Esophagus (tissue), 2 donors: ENCODE measurements around the gene CLSTN3. TPM values are rescaled to one million over a fixed set of nuclear protein-coding genes. Genes with fewer than 3 reads are reported as not detected.
A peak's percentile ranks its signal among the peaks of the same experiment; 100 is the strongest.

Source experiments
- H3K27ac ChIP-seq, 2 donors: one replicate each; pipeline ENCODE4 v1.5.1; 2013; ENCODE audit warnings: low read depth in 2 of 2, mild to moderate bottlenecking in 2 of 2, inconsistent platforms in 1 of 2, low read length in 1 of 2, moderate library complexity in 1 of 2
- H3K27me3 ChIP-seq, 2 donors: one replicate each; pipeline ENCODE4 v1.6.1; 2013; ENCODE audit warnings: low read length in 2 of 2, control low read depth in 1 of 2, mild to moderate bottlenecking in 1 of 2; ENCODE audit not compliant: insufficient read depth in 2 of 2, control insufficient read depth in 1 of 2
- H3K36me3 ChIP-seq, 2 donors: one replicate each; pipeline ENCODE4 v1.6.1; 2013; ENCODE audit warnings: low read length in 1 of 2; ENCODE audit not compliant: control insufficient read depth in 2 of 2, insufficient read depth in 2 of 2
- H3K4me1 ChIP-seq, 2 donors: one replicate each; pipeline ENCODE4 v1.6.1; 2013; ENCODE audit warnings: low read length in 1 of 2; ENCODE audit not compliant: control insufficient read depth in 2 of 2, insufficient read depth in 2 of 2
- H3K4me3 ChIP-seq, 2 donors: one replicate each; pipeline ENCODE4 v1.5.1; 2013; ENCODE audit warnings: low read length in 2 of 2, mild to moderate bottlenecking in 2 of 2, low read depth in 1 of 2, moderate library complexity in 1 of 2
- H3K9me3 ChIP-seq, 2 donors: one replicate each; pipeline ENCODE4 v1.6.1; 2013; ENCODE audit warnings: mild to moderate bottlenecking in 2 of 2, low read depth in 1 of 2, low read length in 1 of 2, moderate library complexity in 1 of 2; ENCODE audit not compliant: control insufficient read depth in 2 of 2, insufficient read depth in 1 of 2
- WGBS, 2 donors: extraction: QIAGEN DNeasy Blood & Tissue Kit; methylation state at CpG; one replicate each; pipeline ENCODE4 v1.1.7; 2013; 5-methylcytosine and 5-hydroxymethylcytosine counted together
- polyA plus RNA-seq, 2 donors: library from polyadenylated mRNA; stranded (reverse); fragments of 200-250 nt; gene quantifications; one replicate each; pipeline ENCODE4 v1.2.3, GENCODE V29; 2013
- donor health status: healthy with polysubstance abuse.
- donor health status: Bipolar disorder and iron deficiency.

CLSTN3 gene
- polyA plus RNA-seq, 2 donors: 5.3 to 12.0 TPM

DNA sequence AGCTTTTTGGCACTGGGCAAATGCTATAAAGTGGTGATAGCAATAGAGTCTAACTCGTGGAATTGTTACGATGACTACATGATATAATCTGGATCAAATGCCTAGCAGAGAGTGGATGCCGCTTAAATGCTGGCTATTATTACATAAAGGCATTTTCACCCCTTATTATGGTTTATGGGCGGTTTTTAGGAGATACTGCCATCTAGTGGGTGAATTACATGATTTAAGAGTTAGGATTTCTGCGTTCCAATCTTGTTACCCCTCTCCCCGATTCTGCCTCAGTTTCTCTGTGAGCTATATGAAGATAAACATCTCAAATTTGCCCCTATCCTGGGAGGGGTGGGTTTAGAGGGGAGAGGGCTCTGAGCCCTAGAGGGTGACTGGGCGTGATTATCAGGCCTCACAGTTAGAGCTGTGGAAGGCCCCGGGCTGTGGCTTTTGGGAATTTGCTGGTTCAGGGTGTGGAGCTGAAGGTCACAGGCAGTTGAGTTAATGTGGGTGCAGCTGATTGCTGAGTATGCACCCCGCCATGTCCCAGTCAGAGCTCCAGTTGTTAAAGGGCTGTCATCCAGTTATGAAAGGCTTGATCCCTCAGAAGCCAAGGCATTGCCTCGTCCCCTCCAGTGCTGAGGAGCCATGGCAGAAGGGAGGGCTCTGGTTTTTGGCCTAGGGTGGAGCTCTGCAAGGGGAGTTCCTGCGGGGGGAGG lies 14.4 kb downstream of the CLSTN3 start:
- peaks cover 6 to 13% of the 10 kb centered on the region in 2 donors for H3K36me3 ChIP-seq
- H3K4me1 ChIP-seq: no peaks in the 10 kb centered on the region
- 47 to 48% methylated on average over 11 of the region's 11 CpGs for WGBS, 2 donors
- H3K4me3 ChIP-seq: no peak overlapping the region
- no peaks in the 10 kb centered on the region for H3K9me3 ChIP-seq
- no peak overlapping the region for H3K27ac ChIP-seq
- H3K27me3 ChIP-seq: no peaks in the 10 kb centered on the region

DNA sequence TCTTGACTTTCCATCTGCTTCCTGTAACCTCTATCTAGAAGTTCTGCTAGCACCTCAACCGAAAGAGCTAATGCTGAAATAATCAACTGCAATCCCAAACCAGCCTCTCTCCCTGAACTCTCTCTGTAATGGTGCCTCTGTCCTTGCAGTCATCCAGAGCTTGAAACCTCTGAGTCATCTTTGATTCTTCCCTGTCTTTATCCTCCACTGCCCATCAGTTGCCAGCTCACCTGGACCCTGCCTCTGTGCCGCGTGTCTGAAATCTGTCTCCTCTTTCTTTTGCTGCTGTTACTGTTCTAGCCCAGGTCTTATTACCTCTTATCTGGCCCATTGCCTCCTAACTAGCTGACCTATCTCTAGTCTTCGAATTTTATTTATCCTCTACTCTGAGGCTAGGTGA lies 15.5 kb downstream of the CLSTN3 start:
- H3K27me3 ChIP-seq: no peaks in the 10 kb centered on the region
- H3K36me3 ChIP-seq: peaks cover 14 to 18% of the 10 kb centered on the region in 2 donors
- no peak overlapping the region for H3K4me3 ChIP-seq
- no peaks in the 10 kb centered on the region for H3K4me1 ChIP-seq
- H3K9me3 ChIP-seq: no peaks in the 10 kb centered on the region
- 78 to 93% methylated on average over 4 of the region's 4 CpGs for WGBS, 2 donors
- H3K27ac ChIP-seq: no peak overlapping the region

DNA sequence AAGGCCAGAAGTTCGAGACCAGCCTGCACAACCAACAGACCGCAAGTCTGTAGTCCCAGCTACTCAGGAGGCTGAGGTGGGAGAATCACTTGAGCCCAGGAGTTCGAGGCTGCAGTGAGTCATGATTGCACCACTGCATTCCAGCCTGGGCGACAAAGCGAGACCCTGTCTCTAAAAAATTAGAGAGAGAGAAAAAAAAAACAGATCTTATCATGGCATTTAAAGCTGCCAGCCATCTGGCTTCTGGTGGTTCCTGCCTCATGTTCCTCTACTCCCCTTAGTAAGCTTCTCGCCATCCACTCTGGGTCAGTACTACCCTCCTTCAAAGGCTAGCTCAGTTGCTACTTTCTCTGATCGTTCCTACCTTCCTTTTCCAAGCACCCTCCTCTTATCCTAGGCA lies 16.1 kb downstream of the CLSTN3 start:
- H3K27me3 ChIP-seq: no peaks in the 10 kb centered on the region
- no peaks in the 10 kb centered on the region for H3K9me3 ChIP-seq
- H3K36me3 ChIP-seq: peaks cover 15 to 18% of the 10 kb centered on the region in 2 donors
- H3K4me3 ChIP-seq: no peak overlapping the region
- H3K27ac ChIP-seq: no peak overlapping the region
- no peaks in the 10 kb centered on the region for H3K4me1 ChIP-seq
- WGBS, 2 donors: 93 to 94% methylated on average over 7 of the region's 7 CpGs

DNA sequence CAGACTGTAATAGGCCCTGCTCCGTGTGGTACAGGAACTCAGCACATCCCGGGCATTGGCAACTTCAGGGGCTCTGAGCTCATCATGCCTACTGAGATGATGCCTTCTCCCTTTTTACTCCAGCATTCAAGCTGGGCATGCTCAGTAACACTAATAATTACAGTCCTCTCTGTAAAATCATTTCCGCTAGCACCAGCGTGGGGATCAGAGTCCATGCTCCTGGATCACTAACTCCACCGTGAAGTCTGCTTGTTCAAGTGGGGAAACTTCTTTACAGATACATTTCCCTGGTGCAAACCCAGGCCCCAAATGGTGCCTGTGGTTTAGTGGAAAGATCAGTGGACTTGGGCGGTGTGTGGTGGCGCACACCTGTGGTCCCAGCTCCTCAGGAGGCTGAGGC lies 16.7 kb downstream of the CLSTN3 start:
- H3K36me3 ChIP-seq: peaks cover 13 to 18% of the 10 kb centered on the region in 2 donors
- H3K4me3 ChIP-seq: no peak overlapping the region
- WGBS, 2 donors: 89 to 95% methylated on average over 7 of the region's 7 CpGs
- H3K9me3 ChIP-seq: no peaks in the 10 kb centered on the region
- no peak overlapping the region for H3K27ac ChIP-seq
- no peaks in the 10 kb centered on the region for H3K27me3 ChIP-seq
- no peaks in the 10 kb centered on the region for H3K4me1 ChIP-seq

DNA sequence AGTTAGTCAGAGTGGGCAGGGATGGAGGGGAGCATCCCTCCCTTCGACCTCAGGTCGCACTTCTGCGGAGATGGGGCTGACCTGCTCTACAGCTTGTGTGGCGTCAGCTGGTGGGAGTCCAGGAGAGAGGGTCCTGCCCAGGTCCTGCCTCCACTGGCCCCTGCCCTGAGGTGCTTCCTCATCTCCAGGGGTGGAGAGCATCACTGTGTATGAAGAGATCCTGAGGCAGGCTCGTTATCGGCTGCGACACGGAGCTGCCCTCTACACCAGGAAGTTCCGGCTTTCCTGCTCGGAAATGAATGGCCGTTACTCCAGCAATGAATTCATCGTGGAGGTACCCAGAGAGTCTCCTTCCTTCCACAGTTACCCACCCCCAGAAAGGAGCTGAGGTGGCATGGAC lies 20.2 kb downstream of the CLSTN3 start:
- Histone ChIP-seq H3K27me3 (no peaks in the 10 kb centered on the region), H3K9me3 (no peaks in the 10 kb centered on the region), H3K4me1 (peaks cover 0 to 1% of the 10 kb centered on the region in 2 donors), H3K36me3 (peaks cover 13 to 18% of the 10 kb centered on the region in 2 donors), H3K27ac (no peak overlapping the region), H3K4me3 (no peak overlapping the region)
- WGBS, 2 donors: 90% methylated on average over 12 of the region's 12 CpGs

DNA sequence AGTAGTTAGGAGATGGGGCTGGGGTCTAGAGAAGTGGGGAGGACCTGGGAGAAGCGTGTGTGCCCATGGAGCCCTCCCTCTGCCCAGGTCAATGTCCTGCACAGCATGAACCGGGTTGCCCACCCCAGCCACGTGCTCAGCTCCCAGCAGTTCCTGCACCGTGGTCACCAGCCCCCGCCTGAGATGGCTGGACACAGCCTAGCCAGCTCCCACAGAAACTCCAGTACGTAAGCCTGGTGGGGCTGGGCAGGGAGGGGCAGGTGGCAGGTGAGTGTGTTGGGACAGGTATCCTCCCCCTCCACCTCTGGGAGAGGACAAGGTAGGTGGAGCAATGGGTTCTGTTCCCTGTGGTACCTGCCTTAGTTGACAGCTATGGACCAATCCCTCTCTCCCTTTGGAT lies 20.7 kb downstream of the CLSTN3 start:
- Histone ChIP-seq H3K36me3 (peaks cover 13 to 18% of the 10 kb centered on the region in 2 donors), H3K4me3 (no peak overlapping the region), H3K27ac (no peak overlapping the region), H3K9me3 (no peaks in the 10 kb centered on the region), H3K27me3 (no peaks in the 10 kb centered on the region), H3K4me1 (peaks cover 1 to 6% of the 10 kb centered on the region in 2 donors)
- 93% methylated on average over 5 to 6 of the region's 6 CpGs for WGBS, 2 donors

DNA sequence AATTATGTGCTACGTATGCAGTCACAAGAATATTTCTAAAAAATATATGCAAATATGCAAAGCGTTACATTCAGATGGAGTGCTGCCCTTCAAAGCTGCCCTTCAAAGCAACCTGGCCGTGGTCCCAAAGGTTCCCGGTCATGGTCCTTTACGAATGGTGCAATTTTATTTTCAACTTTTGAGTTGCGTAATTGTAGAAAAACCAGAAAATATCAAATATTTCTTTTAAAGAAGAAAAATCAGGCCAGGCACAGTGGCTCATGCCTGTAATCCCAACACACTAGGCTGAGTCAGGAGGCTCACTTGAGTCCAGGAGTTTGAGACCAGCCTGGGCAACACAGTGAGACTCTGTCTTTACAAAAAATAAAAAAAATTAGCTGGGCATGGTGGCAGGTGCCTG lies 21.4 kb downstream of the CLSTN3 start:
- Histone ChIP-seq H3K36me3 (peaks cover 13 to 20% of the 10 kb centered on the region in 2 donors), H3K27ac (no peak overlapping the region), H3K4me1 (peaks cover 6 to 13% of the 10 kb centered on the region in 2 donors), H3K27me3 (no peaks in the 10 kb centered on the region), H3K9me3 (no peaks in the 10 kb centered on the region), H3K4me3 (no peak overlapping the region)
- 93 to 94% methylated on average over 6 of the region's 6 CpGs for WGBS, 2 donors

DNA sequence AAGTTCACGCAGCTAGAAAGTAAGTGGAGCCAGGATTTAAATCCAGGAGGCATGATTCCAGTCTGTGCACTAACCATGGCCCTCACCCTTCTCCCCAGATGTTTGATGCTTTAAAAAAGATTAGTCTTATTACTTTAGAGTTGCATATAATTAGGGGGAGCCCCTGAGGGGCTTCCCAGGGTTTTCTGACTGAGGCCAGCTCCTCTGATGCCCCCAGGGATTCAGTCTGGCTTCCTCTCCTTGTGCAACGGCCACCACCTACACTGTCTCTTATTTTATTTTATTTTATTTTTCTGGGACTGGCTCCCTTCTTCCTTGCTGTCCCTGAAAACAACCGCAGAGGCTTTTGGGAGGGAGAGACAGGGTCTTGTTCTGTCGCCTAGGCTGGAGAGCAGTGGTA lies 22.6 kb downstream of the CLSTN3 start:
- H3K27ac ChIP-seq: no peak overlapping the region
- H3K27me3 ChIP-seq: no peaks in the 10 kb centered on the region
- H3K4me1 ChIP-seq: peaks cover 6 to 20% of the 10 kb centered on the region in 2 donors
- H3K9me3 ChIP-seq: no peaks in the 10 kb centered on the region
- H3K4me3 ChIP-seq: no peak overlapping the region
- peaks cover 13 to 20% of the 10 kb centered on the region in 2 donors for H3K36me3 ChIP-seq
- WGBS, 2 donors: 82 to 86% methylated on average over 4 of the region's 4 CpGs

DNA sequence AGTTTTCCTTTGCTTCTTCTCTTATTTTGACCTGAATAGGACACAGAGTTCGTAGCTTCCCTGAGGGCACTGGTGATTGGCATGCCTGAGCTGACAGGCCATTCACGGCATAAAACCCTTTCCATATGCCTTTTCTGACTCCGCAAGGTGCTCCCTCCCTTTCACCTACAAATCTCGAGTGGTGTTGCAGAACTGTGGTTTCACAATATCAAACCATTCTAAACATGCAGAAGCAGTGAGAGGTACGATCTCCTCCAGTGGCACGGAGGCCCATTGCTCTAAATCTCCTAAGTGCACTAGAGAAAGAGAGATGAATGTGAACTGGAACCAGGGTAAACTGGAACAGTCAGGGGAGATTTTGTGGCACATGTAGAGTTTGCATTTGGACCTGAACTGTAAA lies 23.9 kb downstream of the CLSTN3 start:
- WGBS, 2 donors: 61 to 82% methylated on average over 6 of the region's 6 CpGs
- H3K9me3 ChIP-seq: no peaks in the 10 kb centered on the region
- H3K36me3 ChIP-seq: peaks cover 12 to 19% of the 10 kb centered on the region in 2 donors
- H3K4me1 ChIP-seq: peaks cover 6 to 20% of the 10 kb centered on the region in 2 donors
- no peak overlapping the region for H3K27ac ChIP-seq
- H3K27me3 ChIP-seq: no peaks in the 10 kb centered on the region
- no peak overlapping the region for H3K4me3 ChIP-seq

DNA sequence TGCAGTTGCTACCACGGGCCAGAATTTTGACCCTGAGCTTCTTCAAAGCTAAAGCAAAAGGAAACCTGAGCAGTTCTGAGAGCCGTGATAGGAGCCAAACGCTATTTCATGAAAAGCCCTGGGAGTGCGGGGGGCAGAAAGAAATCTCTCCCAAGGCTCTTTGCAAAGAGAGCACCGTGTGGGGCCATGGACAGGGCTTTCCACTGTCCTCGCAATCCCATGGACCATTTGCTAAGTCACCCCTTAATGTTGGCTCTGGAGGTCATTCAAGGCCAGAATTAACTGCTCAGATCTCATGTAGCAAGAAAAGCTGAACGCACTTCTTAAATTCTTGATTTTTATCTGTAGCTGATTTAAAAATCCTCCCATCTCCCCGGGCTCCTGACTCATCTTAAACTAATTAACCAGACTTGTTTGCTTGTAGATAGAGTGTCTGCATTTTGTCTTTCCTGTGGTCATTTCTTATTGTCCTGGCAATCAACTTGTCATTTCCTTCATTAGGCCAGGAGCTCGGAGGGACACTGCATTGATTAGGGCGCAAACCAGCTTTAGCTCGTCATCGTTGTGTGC lies 24.8 kb downstream of the CLSTN3 start:
- Histone ChIP-seq H3K9me3 (no peaks in the 10 kb centered on the region), H3K4me3 (no peak overlapping the region), H3K27me3 (no peaks in the 10 kb centered on the region), H3K4me1 (peaks cover 6 to 20% of the 10 kb centered on the region in 2 donors), H3K27ac (peak overlapping the region in 1 of 2 donors; percentile 31), H3K36me3 (peaks cover 7 to 12% of the 10 kb centered on the region in 2 donors)
- 76 to 84% methylated on average over 12 of the region's 12 CpGs for WGBS, 2 donors
